HG03039 (cell line): ENCODE data around the gene ATXN7L1.

Source experiments
- ATAC-seq: cut with Tn5 transposase; IDR thresholded peaks from one replicate; pipeline ENCODE4 v1.9.1; 2021; ENCODE audit warnings: mild to moderate bottlenecking, moderate library complexity; ENCODE audit not compliant: unreplicated experiment

ATXN7L1 gene

GRCh38 chr7:105876091-105876963, at the start of gene ATXN7L1:
ATXN7L1 (minus strand) TSS chr7:105876599; CDS start chr7:105876558, 41 bp downstream.
- ATAC-seq: peak; percentile 71

- ATAC-seq: no peak
Observed at GRCh38 chr7:105926131-105926530, 49.7 kb upstream of the ATXN7L1 start.

GRCh38 chr7:105924945-105925344, 48.5 kb upstream of the ATXN7L1 start:
- ATAC-seq: no peak

- no peak for ATAC-seq
Observed at GRCh38 chr7:105920766-105921165, 44.4 kb upstream of the ATXN7L1 start.

- ATAC-seq: no peak
Observed at GRCh38 chr7:105917659-105918058, 41.3 kb upstream of the ATXN7L1 start.

- ATAC-seq: no peak
Observed at GRCh38 chr7:105916603-105917002, 40.2 kb upstream of the ATXN7L1 start.

GRCh38 chr7:105913947-105914346, 37.5 kb upstream of the ATXN7L1 start:
- ATAC-seq: no peak

GRCh38 chr7:105911961-105912575, 35.7 kb upstream of the ATXN7L1 start:
- no peak for ATAC-seq

GRCh38 chr7:105910172-105910571, 33.8 kb upstream of the ATXN7L1 start:
- no peak for ATAC-seq

- no peak for ATAC-seq
Observed at GRCh38 chr7:105909742-105910141, 33.3 kb upstream of the ATXN7L1 start.

GRCh38 chr7:105907129-105907846, 30.9 kb upstream of the ATXN7L1 start:
- ATAC-seq: no peak

- ATAC-seq: no peak
Observed at GRCh38 chr7:105906695-105907094, 30.3 kb upstream of the ATXN7L1 start.

GRCh38 chr7:105905910-105906568, 29.6 kb upstream of the ATXN7L1 start:
- no peak for ATAC-seq

GRCh38 chr7:105905209-105905909, 29.0 kb upstream of the ATXN7L1 start:
- no peak for ATAC-seq

- ATAC-seq: no peak
Observed at GRCh38 chr7:105904064-105904463, 27.7 kb upstream of the ATXN7L1 start.

GRCh38 chr7:105902325-105902911, 26.0 kb upstream of the ATXN7L1 start:
- no peak for ATAC-seq

GRCh38 chr7:105897999-105898398, 21.6 kb upstream of the ATXN7L1 start:
- no peak for ATAC-seq

GRCh38 chr7:105896407-105896911, 20.1 kb upstream of the ATXN7L1 start:
- no peak for ATAC-seq

GRCh38 chr7:105894131-105894530, 17.7 kb upstream of the ATXN7L1 start:
- no peak for ATAC-seq

GRCh38 chr7:105892387-105892786, 16.0 kb upstream of the ATXN7L1 start:
- ATAC-seq: no peak
